GM12865 (cell line): ENCODE measurements around the gene LRRC7.

Experiments used
- DNase-seq: peaks from one replicate; pipeline ENCODE4 v3.0.0; 2010; ENCODE audit warnings: low read depth
- H3K4me3 ChIP-seq: 2 replicates; pipeline ENCODE4 v1.5.1; 2011; ENCODE audit warnings: mild to moderate bottlenecking, low read depth, low read length, control low read depth
- TF ChIP-seq, protein P1 (sequence below): IDR thresholded peaks from 2 replicates; pipeline ENCODE4 v1.5.1; 2011; ENCODE audit warnings: low read length, control low read depth, low read depth, inconsistent platforms; ENCODE audit not compliant: insufficient read depth; ENCODE audit errors: missing control alignments

Gene LRRC7

DNA sequence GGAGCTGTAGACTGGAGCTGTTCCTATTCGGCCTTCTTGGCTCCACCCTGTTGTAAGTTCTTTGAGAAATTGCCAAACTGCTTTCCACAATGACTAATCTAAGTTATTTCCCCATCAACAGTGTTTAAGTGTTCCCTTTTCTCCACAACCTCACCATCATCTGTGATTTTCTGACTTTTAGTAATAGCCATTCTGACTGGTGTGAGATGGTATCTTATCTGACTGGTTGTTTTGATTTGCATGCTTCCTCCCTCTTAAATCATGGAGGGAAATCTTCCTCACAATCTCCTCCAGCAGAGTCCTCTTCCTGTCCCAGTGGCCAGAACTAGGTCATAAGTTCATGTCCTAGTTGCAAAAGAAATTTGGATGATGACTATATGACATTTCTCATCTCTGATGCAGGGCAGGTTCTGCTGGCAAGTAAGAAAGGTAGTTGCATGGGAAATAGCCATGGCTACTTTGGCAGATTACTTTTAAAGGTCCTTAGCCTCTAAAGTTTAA is 343.6 kb downstream of the LRRC7 start:
- TF ChIP-seq, protein P1, sequence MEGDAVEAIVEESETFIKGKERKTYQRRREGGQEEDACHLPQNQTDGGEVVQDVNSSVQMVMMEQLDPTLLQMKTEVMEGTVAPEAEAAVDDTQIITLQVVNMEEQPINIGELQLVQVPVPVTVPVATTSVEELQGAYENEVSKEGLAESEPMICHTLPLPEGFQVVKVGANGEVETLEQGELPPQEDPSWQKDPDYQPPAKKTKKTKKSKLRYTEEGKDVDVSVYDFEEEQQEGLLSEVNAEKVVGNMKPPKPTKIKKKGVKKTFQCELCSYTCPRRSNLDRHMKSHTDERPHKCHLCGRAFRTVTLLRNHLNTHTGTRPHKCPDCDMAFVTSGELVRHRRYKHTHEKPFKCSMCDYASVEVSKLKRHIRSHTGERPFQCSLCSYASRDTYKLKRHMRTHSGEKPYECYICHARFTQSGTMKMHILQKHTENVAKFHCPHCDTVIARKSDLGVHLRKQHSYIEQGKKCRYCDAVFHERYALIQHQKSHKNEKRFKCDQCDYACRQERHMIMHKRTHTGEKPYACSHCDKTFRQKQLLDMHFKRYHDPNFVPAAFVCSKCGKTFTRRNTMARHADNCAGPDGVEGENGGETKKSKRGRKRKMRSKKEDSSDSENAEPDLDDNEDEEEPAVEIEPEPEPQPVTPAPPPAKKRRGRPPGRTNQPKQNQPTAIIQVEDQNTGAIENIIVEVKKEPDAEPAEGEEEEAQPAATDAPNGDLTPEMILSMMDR, result no peak
- no peak overlapping the region for H3K4me3 ChIP-seq
- DNase-seq, result no peak

GRCh38 chr1:69913977-69914376 is 346.3 kb downstream of the LRRC7 start:
- no peak overlapping the region for H3K4me3 ChIP-seq
- DNase-seq, result no peak
- TF ChIP-seq, protein P1, result no peak

GRCh38 chr1:69914976-69915765 is 347.4 kb downstream of the LRRC7 start:
- no peak overlapping the region for H3K4me3 ChIP-seq
- TF ChIP-seq, protein P1, result no peak
- no peak for DNase-seq

GRCh38 chr1:69919129-69919921 is 351.6 kb downstream of the LRRC7 start:
- DNase-seq, result no peak
- TF ChIP-seq, protein P1, result no peak
- H3K4me3 ChIP-seq, result no peak overlapping the region

- TF ChIP-seq, protein P1, result no peak
- no peak for DNase-seq
These were observed 352.2 kb downstream of the LRRC7 start for GRCh38 chr1:69919922-69920273.

GRCh38 chr1:69920426-69920825 is 352.7 kb downstream of the LRRC7 start:
- DNase-seq, result no peak
- no peak overlapping the region for H3K4me3 ChIP-seq
- TF ChIP-seq, protein P1, result no peak

More at GRCh38 chr1:69919922-69920273, 352.2 kb downstream of the LRRC7 start:
- no peak overlapping the region for H3K4me3 ChIP-seq
